Measurements from ENCODE around the gene RMND5B.
"Not testable (repeated sequence)": the region's sequence is repeated elsewhere in the genome, so short reads cannot be mapped to it uniquely, and the experiment has no call there.

The RMND5B gene

GRCh38 chr5:178114325-178115135, 16.3 kb upstream of the RMND5B start:
- no peak for DNase-seq

- DNase-seq, result no peak
These were observed 15.5 kb upstream of the RMND5B start for GRCh38 chr5:178115136-178115813.

GRCh38 chr5:178115814-178116142, 15.0 kb upstream of the RMND5B start:
- no peak for DNase-seq

GRCh38 chr5:178116143-178116885, 14.5 kb upstream of the RMND5B start:
- no peak for DNase-seq

- no peak for DNase-seq
These were observed 12.7 kb upstream of the RMND5B start for GRCh38 chr5:178117923-178118701.

- no peak for DNase-seq
These were observed 10.8 kb upstream of the RMND5B start for GRCh38 chr5:178119915-178120606.

GRCh38 chr5:178120607-178121357, 10.0 kb upstream of the RMND5B start:
- peak; percentile 76 for DNase-seq

- DNase-seq, result no peak
These were observed 9.2 kb upstream of the RMND5B start for GRCh38 chr5:178121391-178122276.

GRCh38 chr5:178122346-178122745, 8.5 kb upstream of the RMND5B start:
- DNase-seq, result no peak

GRCh38 chr5:178123094-178123965, 7.5 kb upstream of the RMND5B start:
- no peak for DNase-seq

GRCh38 chr5:178123966-178124925, 6.6 kb upstream of the RMND5B start:
- no peak for DNase-seq

- DNase-seq, result no peak
These were observed 5.4 kb upstream of the RMND5B start for GRCh38 chr5:178125253-178125906.

GRCh38 chr5:178126556-178126955, 4.3 kb upstream of the RMND5B start:
- no peak for DNase-seq

GRCh38 chr5:178127300-178128009, 3.4 kb upstream of the RMND5B start:
- DNase-seq, result not testable (repeated sequence)

GRCh38 chr5:178129296-178129695, 1.5 kb upstream of the RMND5B start:
- DNase-seq, result no peak

- DNase-seq, result peak; percentile 17
These were observed 609 bp upstream of the RMND5B start for GRCh38 chr5:178130234-178130575.

GRCh38 chr5:178131446-178131996, 707 bp downstream of the RMND5B start:
- no peak for DNase-seq
